Activated CD8-positive, alpha-beta memory T cell treated with anti-CD3 and anti-CD28 coated beads, Interleukin-2, amount 50 U/mL, for 1 hour (primary cell): ENCODE data around the gene MAP3K4.
A peak's percentile ranks its signal among the peaks of the same experiment; 100 is the strongest.
"Not testable (repeated sequence)": the region's sequence is repeated elsewhere in the genome, so short reads cannot be mapped to it uniquely, and the experiment has no call there.

Experiments
- DNase-seq: peaks from one replicate; pipeline ENCODE4 v3.0.0-alpha.2; 2020; ENCODE audit errors: extremely low read depth

Gene MAP3K4

DNA sequence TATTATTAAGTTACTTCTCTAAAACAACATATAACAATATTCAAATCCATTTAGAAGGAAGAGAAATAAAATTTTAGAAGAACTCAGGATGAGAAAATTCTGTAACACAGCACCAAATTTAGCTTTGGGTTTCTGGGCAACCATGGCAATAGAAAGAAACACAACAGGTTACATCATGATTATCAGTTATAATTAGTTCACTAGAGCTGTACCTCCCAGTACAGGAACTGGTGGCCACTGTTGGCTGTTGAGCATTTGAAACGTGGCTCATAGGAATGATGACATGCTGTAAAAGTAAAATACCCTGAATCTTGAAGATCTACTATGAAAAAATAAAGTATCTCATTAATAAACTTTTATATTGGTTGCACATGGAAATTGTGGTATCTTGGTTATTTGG is 23.7 kb upstream of the MAP3K4 start:
- DNase-seq: no peak

GRCh38 chr6:160971171-160971570 is 20.4 kb upstream of the MAP3K4 start:
- no peak for DNase-seq

DNA sequence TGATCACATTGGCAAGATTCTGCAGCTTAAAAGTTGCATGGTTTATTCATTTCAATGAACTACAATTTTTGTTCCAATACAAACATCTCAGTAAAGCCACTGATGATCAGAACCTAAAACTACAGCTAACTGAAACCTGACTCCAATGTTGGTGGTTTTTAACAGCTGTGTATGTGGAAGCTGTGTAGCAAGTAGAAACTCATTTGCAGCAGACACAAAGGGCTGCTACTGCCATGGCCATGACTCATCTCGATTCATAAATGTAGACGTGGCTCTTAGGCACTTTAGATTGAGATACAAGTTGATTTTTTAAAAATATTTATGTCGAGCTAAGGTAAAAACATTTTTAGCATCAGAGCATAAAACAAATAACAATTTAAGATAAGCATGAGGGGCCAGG is 19.5 kb upstream of the MAP3K4 start:
- no peak for DNase-seq

DNA sequence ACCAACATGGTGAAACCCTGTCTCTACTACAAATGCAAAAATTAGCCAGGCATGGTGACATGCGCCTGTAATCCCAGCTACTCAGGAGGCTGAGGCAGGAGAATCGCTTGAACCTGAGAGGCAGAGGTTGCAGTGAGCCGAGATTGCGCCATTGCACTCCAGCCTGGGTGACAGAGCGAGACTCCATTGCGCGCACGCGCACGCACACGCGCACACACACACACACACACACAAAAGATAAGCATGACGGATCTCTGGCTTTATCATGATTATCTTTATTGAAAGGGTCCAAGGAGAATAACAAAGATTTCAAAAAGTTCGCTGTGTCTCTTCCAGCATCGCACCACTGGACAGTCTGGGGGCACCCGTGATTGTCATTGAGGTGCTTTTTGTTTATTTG is 19.0 kb upstream of the MAP3K4 start:
- DNase-seq: not testable (repeated sequence)

GRCh38 chr6:160973311-160974250 is 18.0 kb upstream of the MAP3K4 start:
- no peak for DNase-seq

- no peak for DNase-seq
These were observed 17.2 kb upstream of the MAP3K4 start for GRCh38 chr6:160974304-160974771.

DNA sequence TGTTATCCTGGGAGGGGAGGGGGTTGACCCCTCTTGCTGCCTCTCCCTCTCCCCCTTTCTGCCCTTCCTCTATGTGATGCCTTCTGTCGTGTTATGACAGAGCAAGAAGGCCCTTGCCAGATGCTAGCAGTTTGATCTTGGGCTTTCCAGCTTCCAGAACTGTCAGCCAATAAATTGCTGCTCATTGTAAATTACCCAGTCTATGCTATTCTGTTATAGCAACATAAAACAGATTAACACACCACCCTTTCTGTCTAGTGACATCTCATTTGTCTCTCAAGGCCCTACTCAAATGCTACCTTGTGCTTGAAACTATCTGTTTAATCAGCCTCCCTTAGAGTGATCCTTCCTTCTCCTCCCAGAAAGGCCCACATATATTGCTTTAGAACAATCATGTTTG is 16.4 kb upstream of the MAP3K4 start:
- DNase-seq: no peak

- not testable (repeated sequence) for DNase-seq
These were observed 15.6 kb upstream of the MAP3K4 start for GRCh38 chr6:160975961-160976360.

DNA sequence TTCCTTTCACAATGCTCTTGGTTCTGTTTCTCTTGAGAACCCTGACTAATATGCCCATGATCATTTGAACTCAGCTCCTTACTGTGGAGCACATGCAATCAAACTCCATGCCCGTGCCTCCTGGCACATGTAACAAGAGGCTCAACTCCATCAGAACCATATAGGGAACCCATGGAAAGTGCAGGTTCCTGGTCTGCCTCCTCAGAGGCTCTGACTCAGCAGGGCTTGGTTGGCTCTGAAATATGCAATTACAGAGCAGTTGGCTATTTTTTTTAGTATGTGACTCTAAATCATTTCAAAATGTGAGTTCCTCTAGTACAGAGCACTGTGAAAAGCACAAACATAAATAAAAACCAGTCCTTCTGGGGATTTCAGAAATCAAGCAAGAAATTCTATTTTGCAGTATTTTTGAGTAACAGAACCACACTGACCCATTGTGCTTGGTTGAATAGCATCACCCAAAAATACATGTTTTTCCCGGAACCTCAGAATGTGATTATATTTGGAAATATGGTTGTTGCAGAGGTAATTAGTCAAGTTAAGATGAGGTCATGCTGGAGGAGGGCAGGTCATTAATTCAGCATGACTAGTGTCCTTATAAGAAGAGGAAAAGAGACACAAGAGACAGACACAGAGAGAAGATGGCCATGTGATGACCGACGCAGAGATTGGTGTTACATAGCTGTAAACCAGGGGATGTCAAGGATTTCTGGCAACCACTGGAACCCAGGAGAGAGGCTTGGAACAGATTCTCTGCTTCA is 13.2 kb upstream of the MAP3K4 start:
- DNase-seq: no peak

GRCh38 chr6:160979061-160979708 is 12.4 kb upstream of the MAP3K4 start:
- no peak for DNase-seq

DNA sequence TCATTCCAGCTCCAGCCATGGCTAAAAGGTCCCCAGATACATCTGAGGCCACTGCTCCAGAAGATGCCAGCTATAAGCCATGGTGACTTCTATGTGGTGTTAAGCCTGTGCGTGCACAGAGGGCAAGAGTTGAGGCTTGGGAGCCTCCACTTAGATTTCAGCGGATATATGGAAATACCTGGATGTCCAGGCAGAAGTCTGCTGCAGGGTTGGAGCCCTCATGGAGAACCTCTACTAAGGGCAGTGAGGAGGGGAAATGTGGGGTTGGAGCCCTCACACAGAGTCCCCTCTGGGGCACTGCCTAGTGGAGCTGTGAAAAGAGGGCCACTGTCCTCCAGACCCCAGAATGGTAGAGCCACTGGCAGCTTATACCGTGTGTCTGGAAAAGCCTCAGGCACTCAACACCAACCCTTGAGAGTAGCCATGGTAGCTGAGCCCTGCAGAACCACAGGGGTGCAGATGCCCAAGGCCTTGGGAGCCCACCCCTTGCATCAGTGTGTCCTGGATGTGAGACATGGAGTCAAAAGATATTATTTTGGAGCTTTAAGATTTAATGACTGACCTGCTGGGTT is 8.1 kb upstream of the MAP3K4 start:
- DNase-seq: not testable (repeated sequence)

GRCh38 chr6:160986851-160987250 is 4.7 kb upstream of the MAP3K4 start:
- no peak for DNase-seq

DNA sequence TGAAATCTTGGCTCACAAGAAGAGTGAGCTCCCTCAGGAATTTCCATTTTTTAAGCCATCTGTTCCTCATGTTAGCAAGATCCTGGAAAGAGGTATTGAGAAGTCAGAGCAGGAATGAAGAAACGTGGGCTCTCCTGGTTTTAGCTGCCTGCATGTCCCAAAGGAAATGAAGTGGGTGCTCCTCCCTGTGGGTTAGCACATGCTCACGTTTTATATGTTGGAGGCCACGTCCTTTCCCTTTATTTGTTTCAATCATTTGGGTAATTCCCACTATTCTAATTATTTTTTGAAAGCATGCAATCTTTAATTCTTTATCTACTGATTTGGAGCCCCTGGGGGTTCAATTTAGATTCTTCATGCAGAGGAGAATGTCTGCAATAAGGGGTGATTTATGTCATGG is 4.3 kb upstream of the MAP3K4 start:
- no peak for DNase-seq

DNA sequence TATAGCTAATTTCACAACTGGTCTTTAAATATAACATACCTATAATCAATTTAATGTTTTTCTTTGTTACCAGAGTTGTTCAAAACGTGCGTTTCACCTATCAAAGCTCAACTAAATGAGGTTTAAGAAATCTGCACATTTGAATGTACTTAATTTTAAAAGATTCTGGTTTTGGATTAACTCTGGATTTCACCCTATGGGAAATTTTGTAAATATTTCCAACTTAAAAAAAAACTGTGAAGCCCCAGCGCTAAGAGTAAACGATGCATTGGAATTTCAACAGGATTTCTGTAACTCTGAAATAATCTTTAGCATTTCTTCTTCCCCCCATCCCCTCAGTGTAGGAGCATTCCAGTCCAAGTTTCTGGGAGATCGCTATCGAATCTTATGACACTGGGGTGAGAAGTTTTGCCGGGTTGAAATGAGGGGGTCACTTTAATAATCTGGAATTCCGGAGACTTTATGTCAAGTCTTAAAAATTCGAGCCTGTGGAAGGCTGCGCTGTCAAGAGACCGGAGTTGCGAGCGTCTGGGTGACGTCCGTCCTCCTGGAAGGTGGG is 643 bp upstream of the MAP3K4 start:
- no peak for DNase-seq

- peak; percentile 12 for DNase-seq
These were observed 751 bp downstream of the MAP3K4 start for GRCh38 chr6:160992061-160992979.

- DNase-seq: no peak
These were observed 1.4 kb downstream of the MAP3K4 start for GRCh38 chr6:160992980-160993314.

DNA sequence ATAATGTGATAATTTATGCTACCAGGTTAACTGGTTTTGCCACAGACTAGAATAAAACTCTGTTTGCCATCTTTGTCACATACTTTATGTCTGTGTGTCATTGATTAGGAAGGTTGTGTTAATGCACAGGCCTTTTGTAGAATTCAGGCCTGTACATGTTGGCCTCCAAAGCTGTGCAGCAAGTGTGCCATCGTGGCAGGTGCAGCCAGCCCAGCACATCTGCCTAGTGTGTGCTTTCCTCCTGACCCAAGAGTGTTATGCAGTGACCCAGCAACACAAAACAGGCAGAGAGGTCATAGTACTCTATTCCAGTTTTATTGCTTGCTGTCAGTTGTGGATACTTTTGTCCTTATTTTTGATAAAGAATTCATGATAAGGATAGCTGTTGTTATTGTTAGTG is 3.7 kb downstream of the MAP3K4 start:
- no peak for DNase-seq

GRCh38 chr6:160996131-160996601 is 4.6 kb downstream of the MAP3K4 start:
- DNase-seq: no peak

DNA sequence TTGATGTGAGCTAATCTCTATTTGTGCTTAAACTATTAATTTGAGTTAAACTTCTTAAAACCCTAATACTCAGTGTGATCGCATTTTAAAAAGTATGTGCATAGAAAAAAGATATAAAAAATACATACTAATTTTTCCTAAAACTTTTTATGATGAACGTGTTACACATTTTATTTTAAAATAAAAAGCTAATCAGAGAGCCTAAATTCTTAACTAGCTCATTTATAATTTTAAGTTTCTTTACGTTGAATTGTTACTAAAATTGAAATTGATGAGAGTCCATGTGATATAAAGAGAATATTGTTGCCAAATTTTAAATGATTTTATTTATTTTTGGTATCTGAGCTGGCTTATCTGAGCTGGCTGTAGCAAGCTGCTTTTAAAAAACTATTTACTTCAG is 6.6 kb downstream of the MAP3K4 start:
- no peak for DNase-seq

- DNase-seq: no peak
These were observed 7.2 kb downstream of the MAP3K4 start for GRCh38 chr6:160998766-160999165.

- no peak for DNase-seq
These were observed 7.9 kb downstream of the MAP3K4 start for GRCh38 chr6:160999516-160999915.
